Progenitor cell of endocrine pancreas (in vitro differentiated cells): ENCODE results near the gene LRRFIP1. TPM values are rescaled to one million over a fixed set of nuclear protein-coding genes. Genes with fewer than 3 reads are reported as not detected.

Experiments used
- DNase-seq: peaks from one replicate; pipeline ENCODE4 v3.0.0; 2021; ENCODE audit warnings: low spot score; ENCODE audit not compliant: unreplicated experiment
- H3K27ac Mint-ChIP-seq: 2 replicates; pipeline ENCODE4 v1.8.0; 2021; ENCODE audit warnings: mild to moderate bottlenecking, moderate library complexity, mixed read lengths
- H3K27me3 Mint-ChIP-seq: 2 replicates; pipeline ENCODE4 v1.8.0; 2021; ENCODE audit warnings: mixed read lengths
- H3K36me3 Mint-ChIP-seq: 2 replicates; pipeline ENCODE4 v1.8.0; 2022; ENCODE audit warnings: mixed read lengths; ENCODE audit not compliant: insufficient read depth
- H3K4me1 Mint-ChIP-seq: 2 replicates; pipeline ENCODE4 v1.8.0; 2021; ENCODE audit warnings: low read depth, mixed read lengths
- H3K4me3 Mint-ChIP-seq: 2 replicates; pipeline ENCODE4 v1.8.0; 2021; ENCODE audit warnings: low read depth, mild to moderate bottlenecking, moderate library complexity, mixed read lengths
- H3K9me3 Mint-ChIP-seq: 2 replicates; pipeline ENCODE4 v1.8.0; 2021; ENCODE audit warnings: low read depth, mixed read lengths
- total RNA-seq: library from RNA; stranded (reverse); gene quantifications from 2 replicates; pipeline ENCODE4 v1.2.1, GENCODE V29; 2021
- TF ChIP-seq, protein P1 (sequence below): fragments of 200-600 bp; sonication (generic); IDR thresholded peaks from one replicate; pipeline ENCODE4 v1.5.0; 2021; ENCODE audit warnings: antibody characterized with exemption, mild to moderate bottlenecking; ENCODE audit not compliant: unreplicated experiment

LRRFIP1 gene
- total RNA-seq, 1 donor from 2014 or later: 68.6 TPM

DNA sequence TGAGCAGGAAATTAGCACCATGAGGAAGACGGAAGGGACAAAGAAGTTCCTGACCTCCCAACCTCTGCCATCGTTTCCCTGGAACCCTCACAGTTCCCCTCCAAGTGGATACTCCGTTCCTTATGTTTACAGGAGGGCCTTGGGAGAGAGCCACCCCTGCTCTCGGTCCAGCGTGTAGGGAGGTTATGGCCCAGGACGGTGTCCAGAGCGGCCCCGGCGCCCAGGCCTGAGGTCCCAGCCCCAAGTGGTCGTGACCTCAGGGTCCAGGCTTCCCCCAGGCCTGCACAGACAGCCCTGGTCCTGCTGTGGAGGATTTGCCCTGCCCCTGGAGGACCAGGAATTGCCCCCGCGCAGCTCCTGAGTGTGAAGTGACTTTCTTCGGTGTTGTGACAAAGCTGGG lies 109.4 kb downstream of the LRRFIP1 start:
- H3K27ac Mint-ChIP-seq: no peak overlapping the region
- peaks cover 57% of the 10 kb centered on the region for H3K4me1 Mint-ChIP-seq
- TF ChIP-seq, protein P1, sequence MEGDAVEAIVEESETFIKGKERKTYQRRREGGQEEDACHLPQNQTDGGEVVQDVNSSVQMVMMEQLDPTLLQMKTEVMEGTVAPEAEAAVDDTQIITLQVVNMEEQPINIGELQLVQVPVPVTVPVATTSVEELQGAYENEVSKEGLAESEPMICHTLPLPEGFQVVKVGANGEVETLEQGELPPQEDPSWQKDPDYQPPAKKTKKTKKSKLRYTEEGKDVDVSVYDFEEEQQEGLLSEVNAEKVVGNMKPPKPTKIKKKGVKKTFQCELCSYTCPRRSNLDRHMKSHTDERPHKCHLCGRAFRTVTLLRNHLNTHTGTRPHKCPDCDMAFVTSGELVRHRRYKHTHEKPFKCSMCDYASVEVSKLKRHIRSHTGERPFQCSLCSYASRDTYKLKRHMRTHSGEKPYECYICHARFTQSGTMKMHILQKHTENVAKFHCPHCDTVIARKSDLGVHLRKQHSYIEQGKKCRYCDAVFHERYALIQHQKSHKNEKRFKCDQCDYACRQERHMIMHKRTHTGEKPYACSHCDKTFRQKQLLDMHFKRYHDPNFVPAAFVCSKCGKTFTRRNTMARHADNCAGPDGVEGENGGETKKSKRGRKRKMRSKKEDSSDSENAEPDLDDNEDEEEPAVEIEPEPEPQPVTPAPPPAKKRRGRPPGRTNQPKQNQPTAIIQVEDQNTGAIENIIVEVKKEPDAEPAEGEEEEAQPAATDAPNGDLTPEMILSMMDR: no peak

DNA sequence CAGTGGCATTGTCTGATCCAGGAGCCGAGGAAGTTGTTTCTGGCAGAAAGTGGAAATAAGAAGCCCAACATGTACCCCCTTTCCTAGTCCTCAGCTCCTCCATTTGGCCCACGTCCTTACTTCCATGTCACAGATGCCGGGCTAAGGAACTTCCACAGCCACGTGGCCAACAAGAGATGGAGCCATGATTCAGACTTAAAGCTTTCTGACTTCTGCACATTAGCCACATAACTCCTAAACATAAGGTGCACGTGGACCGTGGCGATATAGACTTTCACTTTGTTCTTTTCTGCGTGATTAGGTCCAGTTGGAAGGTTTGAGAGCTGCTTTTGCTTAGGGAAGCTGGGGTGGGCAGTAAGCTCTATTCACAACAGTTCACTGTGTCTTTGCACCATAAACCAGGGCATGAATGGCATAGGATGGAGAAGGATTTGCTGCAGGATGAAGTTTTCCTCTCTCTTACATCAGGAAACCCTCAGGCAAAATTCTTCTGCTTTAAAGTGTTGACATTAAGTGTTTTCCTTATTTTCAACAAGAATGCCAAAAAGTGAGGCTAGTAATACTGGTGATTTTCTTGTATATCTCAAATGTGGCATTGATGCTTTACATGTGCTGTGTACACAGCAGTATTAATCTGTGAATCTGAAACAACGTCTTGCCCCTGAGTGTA lies 109.9 kb downstream of the LRRFIP1 start:
- Mint-ChIP-seq H3K9me3 (no peaks in the 10 kb centered on the region), H3K4me3 (no peak overlapping the region), H3K36me3 (peaks cover 13% of the 10 kb centered on the region), H3K4me1 (peaks cover 57% of the 10 kb centered on the region), H3K27me3 (no peaks in the 10 kb centered on the region), H3K27ac (peak overlapping the region; percentile 43)
- DNase-seq: no peak
- TF ChIP-seq, protein P1: no peak

More for the DNA sequence above, 109.4 kb downstream of the LRRFIP1 start:
- no peak for DNase-seq
- Mint-ChIP-seq H3K4me3 (no peak overlapping the region), H3K27me3 (no peaks in the 10 kb centered on the region), H3K36me3 (peaks cover 11% of the 10 kb centered on the region), H3K9me3 (no peaks in the 10 kb centered on the region)

DNA sequence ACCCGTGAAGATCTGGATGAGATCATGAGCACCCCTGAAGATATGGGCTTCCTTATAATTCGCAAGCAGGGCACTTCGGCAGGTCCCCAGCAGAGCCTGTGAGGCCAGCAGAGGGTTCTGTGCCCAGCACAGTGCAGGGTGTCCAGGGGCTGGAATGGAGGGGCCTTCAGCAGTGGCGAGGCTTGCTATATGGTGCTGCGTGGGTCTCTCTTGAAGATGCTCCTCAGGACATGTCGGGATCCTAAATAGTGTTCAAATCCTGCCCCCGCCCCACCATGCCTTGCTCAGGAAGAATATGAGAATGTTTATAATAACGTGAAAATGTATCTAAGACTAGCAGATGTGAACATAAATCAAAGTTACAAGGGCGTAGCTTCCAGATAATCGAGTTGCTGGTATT lies 110.9 kb downstream of the LRRFIP1 start:
- peaks cover 55% of the 10 kb centered on the region for H3K4me1 Mint-ChIP-seq

DNA sequence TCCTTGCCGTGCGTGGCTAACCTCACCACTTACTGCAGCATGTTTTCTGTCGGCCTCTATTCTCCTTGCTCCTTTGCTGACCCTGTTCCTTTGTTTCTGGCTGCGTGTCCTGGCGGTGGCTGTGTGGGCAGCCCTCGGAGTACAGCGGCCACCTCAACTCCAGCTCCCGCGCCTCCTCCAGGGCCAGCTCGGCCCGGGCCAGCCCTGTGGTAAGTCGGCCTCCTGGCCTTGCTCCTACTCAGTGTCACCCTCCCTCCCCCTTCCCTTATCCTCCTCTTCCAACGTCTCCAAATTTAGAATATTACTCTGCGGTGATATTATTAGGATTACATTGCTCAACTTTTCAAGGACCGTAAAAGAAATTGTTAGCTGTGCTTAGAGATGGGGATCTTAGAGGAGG lies 111.7 kb downstream of the LRRFIP1 start:
- Mint-ChIP-seq H3K9me3 (no peaks in the 10 kb centered on the region), H3K4me1 (peaks cover 56% of the 10 kb centered on the region), H3K36me3 (peaks cover 14% of the 10 kb centered on the region), H3K27ac (peak overlapping the region; percentile 71), H3K27me3 (no peaks in the 10 kb centered on the region), H3K4me3 (no peak overlapping the region)
- DNase-seq: no peak
- TF ChIP-seq, protein P1: no peak

More for the DNA sequence above, 110.9 kb downstream of the LRRFIP1 start:
- peaks cover 13% of the 10 kb centered on the region for H3K36me3 Mint-ChIP-seq
- no peak overlapping the region for H3K27ac Mint-ChIP-seq
- H3K9me3 Mint-ChIP-seq: no peaks in the 10 kb centered on the region
- no peak overlapping the region for H3K4me3 Mint-ChIP-seq
- TF ChIP-seq, protein P1: no peak
- DNase-seq: no peak
- no peaks in the 10 kb centered on the region for H3K27me3 Mint-ChIP-seq

DNA sequence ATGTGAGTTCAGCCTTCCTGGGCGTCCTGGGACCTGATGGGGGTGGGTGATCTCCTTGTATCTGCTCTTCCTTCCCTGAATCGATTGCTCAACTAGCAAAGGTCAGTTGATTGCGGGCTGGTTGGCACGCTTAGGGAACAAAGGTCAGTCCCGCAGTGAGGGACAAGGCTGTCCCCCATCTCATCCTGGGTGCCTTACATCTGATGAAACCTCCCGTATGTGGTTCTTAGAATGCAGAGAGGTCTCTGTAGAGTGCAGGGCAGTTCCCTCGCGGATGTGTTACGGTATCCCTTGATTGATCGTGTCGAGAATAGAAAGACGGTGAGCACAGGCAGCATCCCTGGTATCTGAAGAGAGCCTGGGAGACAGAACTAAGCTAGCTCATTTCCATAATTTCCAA lies 114.8 kb downstream of the LRRFIP1 start:
- no peaks in the 10 kb centered on the region for H3K9me3 Mint-ChIP-seq
- no peak overlapping the region for H3K4me3 Mint-ChIP-seq
- peak overlapping the region; percentile 76 for H3K27ac Mint-ChIP-seq
- peaks cover 9% of the 10 kb centered on the region for H3K36me3 Mint-ChIP-seq
- peaks cover 60% of the 10 kb centered on the region for H3K4me1 Mint-ChIP-seq
- DNase-seq: no peak
- TF ChIP-seq, protein P1: no peak
- H3K27me3 Mint-ChIP-seq: no peaks in the 10 kb centered on the region
